Large intestine (tissue), 3 donors: Measurements from ENCODE around the gene PROM2. TPM values are rescaled to one million over a fixed set of nuclear protein-coding genes. Genes with fewer than 3 reads are reported as not detected.

Experiments
- DNase-seq, 2 donors: peaks; one replicate each; pipeline versions ENCODE4 v3.0.0 to v3.0.0-alpha.2; 2013
- H3K27ac ChIP-seq: one replicate; pipeline ENCODE4 v1.5.1; 2013; ENCODE audit warnings: low read length
- H3K27me3 ChIP-seq: 2 replicates; pipeline ENCODE4 v1.6.1; 2013; ENCODE audit warnings: low read length; ENCODE audit not compliant: control insufficient read depth, insufficient read depth
- H3K36me3 ChIP-seq: 2 replicates; pipeline ENCODE4 v1.6.1; 2013; ENCODE audit warnings: low read length; ENCODE audit not compliant: control insufficient read depth, insufficient read depth
- H3K4me1 ChIP-seq: one replicate; pipeline ENCODE4 v1.6.1; 2013; ENCODE audit warnings: low read length; ENCODE audit not compliant: control insufficient read depth, insufficient read depth
- H3K4me3 ChIP-seq: one replicate; pipeline ENCODE4 v1.5.1; 2013; ENCODE audit warnings: low read length
- H3K9me3 ChIP-seq: one replicate; pipeline ENCODE4 v1.6.1; 2013; ENCODE audit warnings: mild to moderate bottlenecking, low read depth, low read length, moderate library complexity; ENCODE audit not compliant: control insufficient read depth
- WGBS: methylation state at CpG from one replicate; pipeline ENCODE4 v1.1.5; 2013; ENCODE audit warnings: low lambda C conversion rate; ENCODE audit not compliant: insufficient coverage; 5-methylcytosine and 5-hydroxymethylcytosine counted together
- polyA plus RNA-seq: library from polyadenylated mRNA; unstranded; fragments of 120-200 nt; gene quantifications from one replicate; pipeline ENCODE4 v1.2.1, GENCODE V29; 2013

The PROM2 gene
- polyA plus RNA-seq, 1 donor: 2.0 TPM

DNA sequence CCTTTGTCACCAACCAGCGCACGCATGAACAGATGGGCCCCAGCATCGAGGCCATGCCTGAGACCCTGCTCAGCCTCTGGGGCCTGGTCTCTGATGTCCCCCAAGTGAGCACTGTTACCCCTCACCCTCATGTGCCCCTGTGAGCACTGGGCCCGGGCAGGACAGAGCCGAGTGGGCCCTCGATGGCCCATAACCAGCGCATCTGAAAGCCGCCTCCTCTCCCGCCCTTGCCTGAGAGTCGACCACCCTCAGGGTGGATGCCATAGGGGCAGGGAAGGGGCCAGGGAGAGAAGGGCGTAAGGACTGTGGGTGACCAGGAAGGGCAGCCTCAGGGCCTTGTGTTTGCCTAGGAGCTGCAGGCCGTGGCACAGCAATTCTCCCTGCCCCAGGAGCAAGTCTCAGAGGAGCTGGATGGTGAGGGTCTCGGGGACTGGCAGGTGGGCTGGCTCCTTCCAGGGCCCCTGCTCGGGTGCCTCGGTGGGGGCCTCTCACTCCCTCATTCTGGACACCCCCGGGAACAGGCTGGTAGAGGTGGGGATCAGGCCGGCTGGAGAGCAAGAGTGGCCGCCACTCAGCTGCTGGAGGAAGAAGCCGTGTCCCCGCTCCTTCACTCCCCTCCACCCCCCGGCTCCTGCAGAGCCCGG lies 2.1 kb downstream of the PROM2 start:
- no peak overlapping the region for H3K27ac ChIP-seq
- H3K4me3 ChIP-seq: no peak overlapping the region
- no peaks in the 10 kb centered on the region for H3K27me3 ChIP-seq
- no CpG with 5 or more reads among the region's 22 CpGs for WGBS
- no peaks in the 10 kb centered on the region for H3K9me3 ChIP-seq
- no peaks in the 10 kb centered on the region for H3K36me3 ChIP-seq
- peaks cover 19% of the 10 kb centered on the region for H3K4me1 ChIP-seq
- DNase-seq: no peak

DNA sequence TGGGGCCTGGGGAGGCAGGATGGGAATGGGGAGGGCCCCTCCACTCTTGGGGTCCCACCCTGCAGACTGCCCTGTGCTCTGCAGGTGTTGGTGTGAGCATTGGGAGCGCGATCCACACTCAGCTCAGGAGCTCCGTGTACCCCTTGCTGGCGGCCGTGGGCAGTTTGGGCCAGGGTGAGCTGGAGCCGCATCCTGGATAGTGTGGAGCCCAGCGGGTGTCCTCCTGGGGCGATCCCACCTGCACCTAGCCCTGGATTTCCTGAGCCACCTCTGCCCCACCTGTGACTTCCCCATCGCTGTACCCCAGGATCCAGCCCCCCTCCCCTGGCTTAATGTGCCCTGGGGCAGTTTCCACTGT lies 2.6 kb downstream of the PROM2 start:
- Histone ChIP-seq H3K9me3 (no peaks in the 10 kb centered on the region), H3K27ac (no peak overlapping the region), H3K4me1 (peaks cover 19% of the 10 kb centered on the region), H3K36me3 (no peaks in the 10 kb centered on the region), H3K27me3 (no peaks in the 10 kb centered on the region), H3K4me3 (no peak overlapping the region)
- no peak for DNase-seq
- WGBS: no CpG with 5 or more reads among the region's 9 CpGs

DNA sequence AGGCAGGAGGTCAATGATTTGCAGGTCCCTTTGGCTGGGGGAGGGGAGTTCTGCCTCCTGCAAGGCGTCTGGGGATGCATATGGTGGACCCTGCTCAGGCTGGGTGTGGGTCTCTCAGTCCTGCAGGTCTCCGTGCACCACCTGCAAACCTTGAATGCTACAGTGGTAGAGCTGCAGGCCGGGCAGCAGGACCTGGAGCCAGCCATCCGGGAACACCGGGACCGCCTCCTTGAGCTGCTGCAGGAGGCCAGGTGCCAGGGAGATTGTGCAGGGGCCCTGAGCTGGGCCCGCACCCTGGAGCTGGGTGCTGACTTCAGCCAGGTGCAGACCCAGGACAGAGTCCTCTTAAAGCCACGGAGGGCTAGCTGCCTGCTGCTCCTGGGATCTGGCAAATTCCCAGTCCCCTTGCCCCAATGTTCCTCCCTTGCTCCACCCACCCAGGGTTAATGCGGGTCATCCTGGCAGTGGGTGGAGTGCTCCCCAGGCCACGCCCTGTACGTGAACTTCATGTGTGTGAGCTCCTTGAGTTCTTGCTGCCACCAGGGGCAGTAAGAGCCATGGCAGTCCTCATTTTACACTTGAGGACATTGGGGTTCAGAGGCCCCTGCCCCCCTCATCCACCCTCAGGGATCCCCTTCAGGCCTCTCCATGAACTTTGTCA lies 3.1 kb downstream of the PROM2 start:
- no peaks in the 10 kb centered on the region for H3K27me3 ChIP-seq
- no CpG with 5 or more reads among the region's 11 CpGs for WGBS
- peak; percentile 52 to 69 for DNase-seq
- H3K36me3 ChIP-seq: no peaks in the 10 kb centered on the region
- peaks cover 19% of the 10 kb centered on the region for H3K4me1 ChIP-seq
- no peak overlapping the region for H3K4me3 ChIP-seq
- H3K27ac ChIP-seq: no peak overlapping the region
- no peaks in the 10 kb centered on the region for H3K9me3 ChIP-seq

DNA sequence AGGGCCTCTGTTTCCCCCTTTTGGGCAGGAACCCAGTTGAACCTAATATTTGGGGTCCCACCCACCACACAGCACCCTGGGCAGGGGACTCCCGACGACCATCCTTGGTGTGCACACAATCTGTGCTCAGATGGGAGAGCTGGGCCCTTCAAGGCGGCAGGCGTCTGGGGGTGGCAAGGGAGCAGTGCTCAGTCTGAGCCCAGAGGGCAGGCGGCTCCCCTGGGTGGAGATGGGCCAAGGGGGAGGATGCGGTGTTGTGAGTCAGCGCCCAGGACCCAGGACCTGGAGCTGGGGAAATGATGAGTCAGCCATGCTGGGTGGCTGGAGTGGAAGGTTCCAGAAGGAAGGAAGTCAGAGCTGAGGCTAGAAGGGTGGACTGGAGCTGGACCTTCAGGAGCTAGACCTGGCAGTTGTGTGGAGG lies 3.8 kb downstream of the PROM2 start:
- Histone ChIP-seq H3K36me3 (no peaks in the 10 kb centered on the region), H3K27ac (no peak overlapping the region), H3K27me3 (no peaks in the 10 kb centered on the region), H3K9me3 (no peaks in the 10 kb centered on the region), H3K4me1 (peaks cover 19% of the 10 kb centered on the region), H3K4me3 (no peak overlapping the region)
- no CpG with 5 or more reads among the region's 7 CpGs for WGBS
- no peak for DNase-seq

DNA sequence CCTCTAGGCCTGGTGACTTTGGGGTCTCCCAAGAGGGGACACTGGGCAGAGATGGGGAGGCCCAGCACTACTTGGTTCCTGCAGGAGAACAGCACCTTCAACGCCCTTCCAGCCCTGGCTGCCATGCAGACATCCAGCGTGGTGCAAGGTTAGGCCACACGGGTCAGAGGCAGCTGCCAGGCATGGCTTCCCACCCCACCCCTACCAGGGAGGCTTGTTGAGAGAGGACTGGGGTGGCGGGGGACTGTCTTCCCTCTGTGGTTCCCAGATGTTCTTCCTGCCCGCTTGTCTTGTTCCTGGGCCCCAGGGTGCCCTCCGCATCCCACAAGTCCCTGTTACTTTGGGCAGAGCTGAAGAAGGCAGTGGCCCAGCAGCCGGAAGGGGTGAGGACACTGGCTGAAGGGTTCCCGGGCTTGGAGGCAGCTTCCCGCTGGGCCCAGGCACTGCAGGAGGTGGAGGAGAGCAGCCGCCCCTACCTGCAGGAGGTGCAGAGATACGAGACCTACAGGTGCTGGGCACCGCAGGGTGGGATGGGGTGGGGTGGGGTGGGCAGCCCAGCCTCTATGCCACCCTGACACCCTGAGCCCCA lies 4.5 kb downstream of the PROM2 start:
- H3K36me3 ChIP-seq: no peaks in the 10 kb centered on the region
- no peaks in the 10 kb centered on the region for H3K9me3 ChIP-seq
- H3K27ac ChIP-seq: no peak overlapping the region
- no peaks in the 10 kb centered on the region for H3K27me3 ChIP-seq
- WGBS: no CpG with 5 or more reads among the region's 12 CpGs
- no peak overlapping the region for H3K4me3 ChIP-seq
- peaks cover 18% of the 10 kb centered on the region for H3K4me1 ChIP-seq
- no peak for DNase-seq

DNA sequence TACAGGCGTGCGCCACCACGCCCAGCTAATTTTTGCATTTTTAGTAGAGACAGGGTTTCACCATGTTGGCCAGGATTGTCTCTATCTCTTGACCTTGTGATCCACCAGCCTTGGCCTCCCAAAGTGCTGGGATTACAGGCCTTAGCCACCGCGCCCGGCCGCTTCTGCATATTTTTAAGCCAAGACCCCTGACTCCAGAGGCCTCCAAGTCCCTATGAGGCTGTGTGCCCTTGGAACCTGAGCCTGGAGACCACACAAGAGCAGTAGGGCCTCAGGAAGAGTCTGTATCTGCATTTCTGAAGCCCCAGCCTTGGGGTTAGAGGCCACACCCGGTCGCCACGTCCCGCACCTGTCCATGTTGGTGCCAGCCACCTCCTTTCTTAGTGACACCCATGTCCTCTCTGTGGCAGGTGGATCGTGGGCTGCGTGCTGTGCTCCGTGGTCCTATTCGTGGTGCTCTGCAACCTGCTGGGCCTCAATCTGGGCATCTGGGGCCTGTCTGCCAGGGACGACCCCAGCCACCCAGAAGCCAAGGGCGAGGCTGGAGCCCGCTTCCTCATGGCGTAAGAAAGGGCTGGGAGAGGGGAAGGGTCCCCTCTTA lies 5.3 kb downstream of the PROM2 start:
- WGBS: no CpG with 5 or more reads among the region's 19 CpGs
- no peaks in the 10 kb centered on the region for H3K9me3 ChIP-seq
- H3K36me3 ChIP-seq: no peaks in the 10 kb centered on the region
- H3K4me3 ChIP-seq: no peak overlapping the region
- H3K4me1 ChIP-seq: peaks cover 12% of the 10 kb centered on the region
- H3K27me3 ChIP-seq: no peaks in the 10 kb centered on the region
- no peak for DNase-seq
- H3K27ac ChIP-seq: no peak overlapping the region

DNA sequence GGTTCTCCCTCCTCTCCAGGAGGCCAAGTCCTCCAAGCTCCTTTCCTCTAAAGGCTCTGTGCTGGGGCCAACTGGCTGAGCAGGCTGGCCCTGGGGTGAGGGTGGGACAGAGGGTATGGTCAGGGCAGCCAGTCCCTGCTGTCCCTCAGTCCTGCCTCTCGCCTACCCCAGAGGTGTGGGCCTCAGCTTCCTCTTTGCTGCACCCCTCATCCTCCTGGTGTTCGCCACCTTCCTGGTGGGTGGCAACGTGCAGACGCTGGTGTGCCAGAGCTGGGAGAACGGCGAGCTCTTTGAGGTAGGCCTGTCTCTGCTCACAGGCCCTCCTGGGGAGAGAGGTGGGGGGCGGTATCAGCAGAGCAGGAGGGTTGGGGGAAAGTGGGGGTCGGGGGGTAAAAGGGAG lies 6.8 kb downstream of the PROM2 start:
- Histone ChIP-seq H3K36me3 (no peaks in the 10 kb centered on the region), H3K27me3 (no peaks in the 10 kb centered on the region), H3K4me3 (no peak overlapping the region), H3K4me1 (peaks cover 9% of the 10 kb centered on the region), H3K9me3 (no peaks in the 10 kb centered on the region), H3K27ac (no peak overlapping the region)
- no CpG with 5 or more reads among the region's 8 CpGs for WGBS
- DNase-seq: no peak

DNA sequence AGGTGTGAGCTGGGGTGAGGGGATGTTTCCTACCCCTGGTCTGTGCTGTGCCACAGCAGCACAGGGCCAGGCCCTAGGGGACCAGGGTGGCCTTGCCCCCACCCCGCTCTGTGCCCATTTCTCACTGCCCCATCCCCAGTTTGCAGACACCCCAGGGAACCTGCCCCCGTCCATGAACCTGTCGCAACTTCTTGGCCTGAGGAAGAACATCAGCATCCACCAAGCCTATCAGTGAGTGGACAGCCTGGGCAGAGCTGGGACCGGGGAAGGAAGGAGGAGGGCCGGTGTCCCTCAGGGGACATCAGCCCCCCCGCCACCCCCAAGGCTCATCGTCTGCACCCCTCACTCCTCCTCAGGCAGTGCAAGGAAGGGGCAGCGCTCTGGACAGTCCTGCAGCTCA lies 7.5 kb downstream of the PROM2 start:
- H3K36me3 ChIP-seq: no peaks in the 10 kb centered on the region
- peaks cover 9% of the 10 kb centered on the region for H3K4me1 ChIP-seq
- no peaks in the 10 kb centered on the region for H3K27me3 ChIP-seq
- H3K27ac ChIP-seq: no peak overlapping the region
- DNase-seq: no peak
- no peak overlapping the region for H3K4me3 ChIP-seq
- H3K9me3 ChIP-seq: no peaks in the 10 kb centered on the region
- WGBS: no CpG with 5 or more reads among the region's 8 CpGs

DNA sequence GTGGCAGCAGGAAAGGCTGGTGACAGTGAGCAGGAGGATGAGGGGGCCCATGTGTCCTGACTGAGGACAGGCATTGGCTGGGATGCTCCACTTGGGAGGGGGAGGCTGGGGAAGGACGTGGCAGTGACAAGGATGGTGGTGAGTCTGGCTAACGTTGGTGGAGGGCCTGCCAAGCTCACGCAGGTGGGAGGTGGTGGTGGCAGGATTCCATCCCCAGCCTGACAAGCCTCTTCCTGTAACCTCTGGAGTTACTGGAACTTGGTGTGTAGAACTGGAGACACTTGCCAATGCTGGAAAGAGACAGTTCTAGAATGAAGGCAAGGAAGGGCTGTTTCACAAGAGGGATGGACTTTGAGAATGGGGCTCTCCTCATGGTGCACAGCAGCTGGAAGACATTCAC lies 8.2 kb downstream of the PROM2 start:
- Histone ChIP-seq H3K36me3 (no peaks in the 10 kb centered on the region), H3K4me3 (no peak overlapping the region), H3K9me3 (no peaks in the 10 kb centered on the region), H3K4me1 (peaks cover 3% of the 10 kb centered on the region), H3K27ac (no peak overlapping the region), H3K27me3 (no peaks in the 10 kb centered on the region)
- WGBS: no CpG with 5 or more reads among the region's 3 CpGs
- no peak for DNase-seq

DNA sequence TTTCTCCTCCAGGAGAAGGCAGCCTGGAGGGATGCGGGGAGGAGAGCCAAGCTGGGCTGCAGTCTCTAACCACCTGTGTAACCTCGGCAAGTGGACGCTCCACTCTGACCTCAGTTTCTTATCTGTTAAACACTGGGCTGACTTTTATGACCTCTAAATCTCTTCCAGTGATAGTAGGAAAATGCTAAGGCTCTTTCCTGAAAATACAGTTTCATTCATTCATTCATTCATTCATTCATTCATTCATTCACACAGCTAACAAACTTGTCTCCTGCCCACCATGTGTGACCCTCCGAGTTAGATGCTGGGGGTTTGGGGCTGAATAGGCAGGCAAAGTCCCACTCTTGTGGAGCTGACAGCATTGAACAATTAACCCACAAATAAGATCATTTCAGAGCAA lies 9.3 kb downstream of the PROM2 start:
- no CpG with 5 or more reads among the region's 4 CpGs for WGBS
- no peak overlapping the region for H3K4me3 ChIP-seq
- no peaks in the 10 kb centered on the region for H3K4me1 ChIP-seq
- DNase-seq: no peak
- no peaks in the 10 kb centered on the region for H3K9me3 ChIP-seq
- H3K36me3 ChIP-seq: no peaks in the 10 kb centered on the region
- no peaks in the 10 kb centered on the region for H3K27me3 ChIP-seq
- H3K27ac ChIP-seq: no peak overlapping the region
